ENCODE results near the gene NDC80. TPM values are rescaled to one million over a fixed set of nuclear protein-coding genes. Genes with fewer than 3 reads are reported as not detected.

Gene NDC80
- total and polyA plus RNA-seq, 9 of the 15 experiments (the other 6 are each of a cell fraction or from before 2014, with no cell fraction given) = 65.2 to 97.9 (median 83.3) TPM

GRCh38 chr18:2555895-2556294, 15.5 kb upstream of the NDC80 start:
- no peaks in the 10 kb centered on the region for H3K27me3 ChIP-seq (ENCODE audit: control insufficient read depth in 2 of 2, insufficient read depth in 2 of 2, low read length in 2 of 2)
- no peak overlapping the region for H3K4me2 ChIP-seq (ENCODE audit: insufficient read depth, low read length)
- no peaks in the 10 kb centered on the region for H3K9me3 ChIP-seq (replicated peaks; ENCODE audit: control insufficient read depth, insufficient read depth, low read depth, low read length)
- H3K4me1 ChIP-seq (replicated peaks in 1 of 2; ENCODE audit: control insufficient read depth in 2 of 2, insufficient read depth in 2 of 2, low read length in 2 of 2) = no peaks in the 10 kb centered on the region
- in situ Hi-C loops (cut with MboI) (no loop called here), intact Hi-C loops (cut with micrococcal nuclease) (no loop called here)
- BruUV-seq (replicated peaks) = no TSS peak
- peaks cover 15% of the 10 kb centered on the region; the same call in 2 of the 3 replicates for H3K36me3 ChIP-seq (ENCODE audit: control insufficient read depth, insufficient read depth, low read length)
- no peak for ATAC-seq
- FAIRE-seq = no peak
- no peak overlapping the region for H3K4me3 ChIP-seq
- TF ChIP-seq ZBTB1 (CRISPR knock-in tag; IDR thresholded peaks at IDR 0.05; ENCODE audit: borderline replicate concordance, low read depth) (no peak), HDAC3 (IDR thresholded peaks at IDR 0.05; ENCODE audit: borderline replicate concordance, partially characterized antibody) (no peak), CXXC5 (CRISPR knock-in tag; IDR thresholded peaks at IDR 0.05) (no peak), GABPB1 (CRISPR knock-in tag; IDR thresholded peaks at IDR 0.05) (no peak), DPF2 (IDR thresholded peaks at IDR 0.05) (no peak), CBX3 (IDR thresholded peaks at IDR 0.05; ENCODE audit: borderline replicate concordance in 1 of 2, low read length in 2 of 2) (no peak), STAT5A (IDR thresholded peaks at IDR 0.05; ENCODE audit: borderline replicate concordance, low read length) (no peak), NCOR1 (IDR thresholded peaks at IDR 0.05) (no peak), ZNF140 (CRISPR knock-in tag; IDR thresholded peaks at IDR 0.05) (no peak)
- DNase-seq (ENCODE audit: extremely low read depth in 1 of 4, low spot score in 3 of 4) = no peak
- no peaks in the 10 kb centered on the region for H4K20me1 ChIP-seq (replicated peaks; ENCODE audit: control insufficient read depth, insufficient read depth, low read length)
- WGBS (ENCODE audit: insufficient coverage, low coverage, missing lambda C conversion rate) = 60% methylated on average over 4 of the region's 4 CpGs
- H3K79me2 ChIP-seq (ENCODE audit: control insufficient read depth, insufficient read depth, low read length) = no peaks in the 10 kb centered on the region
- H3K9ac ChIP-seq (ENCODE audit: insufficient read depth in 1 of 2, low read depth in 2 of 2, low read length in 2 of 2) = no peak overlapping the region
- POLR2A ChIA-PET = interaction anchor here (0.7 to 1.6 kb wide), 6 partner anchors 9 to 1642 kb away, joined by 3 to 5 read pairs (median 4); partner anchors contain the start of genes METTL4 and NDC80
- H3K9me1 ChIP-seq (ENCODE audit: control insufficient read depth, insufficient read depth, low read length) = no peaks in the 10 kb centered on the region
- H2AFZ ChIP-seq (ENCODE audit: low read depth, low read length) = no peak overlapping the region
- CTCF ChIA-PET (ENCODE audit: low intra/inter-chr PET ratio) = no interaction called here
- no peak overlapping the region for H3K27ac ChIP-seq (ENCODE audit: extremely low read depth, low read depth, low read length)

Data from K562 (cell line).